ENCODE measurements around the gene MYO1F.
"Not testable (repeated sequence)": the region's sequence is repeated elsewhere in the genome, so short reads cannot be mapped to it uniquely, and the experiment has no call there.

Gene MYO1F

GRCh38 chr19:8577247-8577646 is at the start of gene MYO1F:
MYO1F (minus strand) TSS chr19:8577442; CDS start chr19:8577309, 133 bp downstream.
- Histone ChIP-seq H3K9ac (ENCODE audit: low read depth, low read length) (no peak within 1 kb of the TSS), H3K4me1 (ENCODE audit: insufficient read depth, low read length) (peaks cover 20% of the 10 kb centered on the region), H3K36me3 (ENCODE audit: insufficient read depth, low read length) (no peaks in the 10 kb centered on the region), H3K9me3 (ENCODE audit: control insufficient read depth, insufficient read depth, low read length) (no peaks in the 10 kb centered on the region)

- no peak overlapping the region for H3K9ac ChIP-seq (ENCODE audit: low read depth, low read length)
- no peaks in the 10 kb centered on the region for H3K9me3 ChIP-seq (ENCODE audit: control insufficient read depth, insufficient read depth, low read length)
- 0 out of 2 replicates have a peak, but pooled peaks cover 3% of the 10 kb centered on the region for H3K4me1 ChIP-seq (ENCODE audit: insufficient read depth, low read length)
- no peaks in the 10 kb centered on the region for H3K36me3 ChIP-seq (ENCODE audit: insufficient read depth, low read length)
These were observed 49.6 kb upstream of the MYO1F start for GRCh38 chr19:8626842-8627241.

GRCh38 chr19:8622886-8623285 is 45.6 kb upstream of the MYO1F start:
- H3K4me1 ChIP-seq (ENCODE audit: insufficient read depth, low read length); H3K9ac ChIP-seq (ENCODE audit: low read depth, low read length); H3K36me3 ChIP-seq (ENCODE audit: insufficient read depth, low read length); H3K9me3 ChIP-seq (ENCODE audit: control insufficient read depth, insufficient read depth, low read length): not testable (repeated sequence)

GRCh38 chr19:8618751-8619150 is 41.5 kb upstream of the MYO1F start:
- no peaks in the 10 kb centered on the region for H3K9me3 ChIP-seq (ENCODE audit: control insufficient read depth, insufficient read depth, low read length)
- no peaks in the 10 kb centered on the region for H3K4me1 ChIP-seq (ENCODE audit: insufficient read depth, low read length)
- no peak overlapping the region for H3K9ac ChIP-seq (ENCODE audit: low read depth, low read length)
- no peaks in the 10 kb centered on the region for H3K36me3 ChIP-seq (ENCODE audit: insufficient read depth, low read length)

GRCh38 chr19:8617984-8618383 is 40.7 kb upstream of the MYO1F start:
- H3K9ac ChIP-seq (ENCODE audit: low read depth, low read length): no peak overlapping the region
- no peaks in the 10 kb centered on the region for H3K4me1 ChIP-seq (ENCODE audit: insufficient read depth, low read length)
- no peaks in the 10 kb centered on the region for H3K9me3 ChIP-seq (ENCODE audit: control insufficient read depth, insufficient read depth, low read length)
- no peaks in the 10 kb centered on the region for H3K36me3 ChIP-seq (ENCODE audit: insufficient read depth, low read length)

GRCh38 chr19:8617325-8617724 is 40.1 kb upstream of the MYO1F start:
- not testable (repeated sequence) for H3K4me1 ChIP-seq (ENCODE audit: insufficient read depth, low read length); H3K9me3 ChIP-seq (ENCODE audit: control insufficient read depth, insufficient read depth, low read length); H3K36me3 ChIP-seq (ENCODE audit: insufficient read depth, low read length); H3K9ac ChIP-seq (ENCODE audit: low read depth, low read length)

GRCh38 chr19:8616861-8617260 is 39.6 kb upstream of the MYO1F start:
- Histone ChIP-seq H3K36me3 (ENCODE audit: insufficient read depth, low read length) (no peaks in the 10 kb centered on the region), H3K9me3 (ENCODE audit: control insufficient read depth, insufficient read depth, low read length) (no peaks in the 10 kb centered on the region), H3K9ac (ENCODE audit: low read depth, low read length) (no peak overlapping the region), H3K4me1 (ENCODE audit: insufficient read depth, low read length) (peaks cover 4% of the 10 kb centered on the region; the same call in 1 of the 2 replicates)

- H3K9me3 ChIP-seq (ENCODE audit: control insufficient read depth, insufficient read depth, low read length): no peaks in the 10 kb centered on the region
- no peak overlapping the region for H3K9ac ChIP-seq (ENCODE audit: low read depth, low read length)
- H3K36me3 ChIP-seq (ENCODE audit: insufficient read depth, low read length): no peaks in the 10 kb centered on the region
- H3K4me1 ChIP-seq (ENCODE audit: insufficient read depth, low read length): peaks cover 5% of the 10 kb centered on the region; the same call in 1 of the 2 replicates
These were observed 38.8 kb upstream of the MYO1F start for GRCh38 chr19:8615813-8616596.

- H3K9ac ChIP-seq (ENCODE audit: low read depth, low read length): no peak overlapping the region
- no peaks in the 10 kb centered on the region for H3K9me3 ChIP-seq (ENCODE audit: control insufficient read depth, insufficient read depth, low read length)
- no peaks in the 10 kb centered on the region for H3K36me3 ChIP-seq (ENCODE audit: insufficient read depth, low read length)
- H3K4me1 ChIP-seq (ENCODE audit: insufficient read depth, low read length): peaks cover 5% of the 10 kb centered on the region; the same call in 1 of the 2 replicates
These were observed 37.8 kb upstream of the MYO1F start for GRCh38 chr19:8615024-8615423.

- H3K4me1 ChIP-seq (ENCODE audit: insufficient read depth, low read length): peaks cover 5% of the 10 kb centered on the region; the same call in 1 of the 2 replicates
- H3K9me3 ChIP-seq (ENCODE audit: control insufficient read depth, insufficient read depth, low read length): no peaks in the 10 kb centered on the region
- no peak overlapping the region for H3K9ac ChIP-seq (ENCODE audit: low read depth, low read length)
- no peaks in the 10 kb centered on the region for H3K36me3 ChIP-seq (ENCODE audit: insufficient read depth, low read length)
These were observed 37.2 kb upstream of the MYO1F start for GRCh38 chr19:8614455-8614854.

GRCh38 chr19:8612807-8613171 is 35.5 kb upstream of the MYO1F start:
- Histone ChIP-seq H3K4me1 (ENCODE audit: insufficient read depth, low read length) (peaks cover 11% of the 10 kb centered on the region; the same call in 1 of the 2 replicates), H3K36me3 (ENCODE audit: insufficient read depth, low read length) (no peaks in the 10 kb centered on the region), H3K9ac (ENCODE audit: low read depth, low read length) (no peak overlapping the region), H3K9me3 (ENCODE audit: control insufficient read depth, insufficient read depth, low read length) (no peaks in the 10 kb centered on the region)

- H3K9me3 ChIP-seq (ENCODE audit: control insufficient read depth, insufficient read depth, low read length): no peaks in the 10 kb centered on the region
- peaks cover 11% of the 10 kb centered on the region; the same call in 1 of the 2 replicates for H3K4me1 ChIP-seq (ENCODE audit: insufficient read depth, low read length)
- H3K9ac ChIP-seq (ENCODE audit: low read depth, low read length): no peak overlapping the region
- no peaks in the 10 kb centered on the region; the same call in 1 of the 2 replicates for H3K36me3 ChIP-seq (ENCODE audit: insufficient read depth, low read length)
These were observed 34.9 kb upstream of the MYO1F start for GRCh38 chr19:8611877-8612806.

- Histone ChIP-seq H3K9ac (ENCODE audit: low read depth, low read length) (no peak overlapping the region), H3K36me3 (ENCODE audit: insufficient read depth, low read length) (no peaks in the 10 kb centered on the region; the same call in 1 of the 2 replicates), H3K9me3 (ENCODE audit: control insufficient read depth, insufficient read depth, low read length) (no peaks in the 10 kb centered on the region), H3K4me1 (ENCODE audit: insufficient read depth, low read length) (peaks cover 11% of the 10 kb centered on the region; the same call in 1 of the 2 replicates)
These were observed 34.2 kb upstream of the MYO1F start for GRCh38 chr19:8611391-8611876.

- Histone ChIP-seq H3K36me3 (ENCODE audit: insufficient read depth, low read length) (no peaks in the 10 kb centered on the region; the same call in 1 of the 2 replicates), H3K9me3 (ENCODE audit: control insufficient read depth, insufficient read depth, low read length) (no peaks in the 10 kb centered on the region), H3K4me1 (ENCODE audit: insufficient read depth, low read length) (peaks cover 11% of the 10 kb centered on the region; the same call in 1 of the 2 replicates), H3K9ac (ENCODE audit: low read depth, low read length) (no peak overlapping the region)
These were observed 33.7 kb upstream of the MYO1F start for GRCh38 chr19:8610936-8611300.
